ENCODE results near the gene CCDC150.
A peak's percentile ranks its signal among the peaks of the same experiment; 100 is the strongest.
"Not testable (repeated sequence)": the region's sequence is repeated elsewhere in the genome, so short reads cannot be mapped to it uniquely, and the experiment has no call there.

Gene CCDC150

GRCh38 chr2:196638765-196639164 is 750 bp upstream of the CCDC150 start:
- DNase-seq = no peak

GRCh38 chr2:196640031-196640548 is 575 bp downstream of the CCDC150 start:
- DNase-seq = no peak

- DNase-seq = no peak
These were observed 9.7 kb downstream of the CCDC150 start for GRCh38 chr2:196649202-196649601.

GRCh38 chr2:196651387-196652094 is 12.0 kb downstream of the CCDC150 start:
- no peak for DNase-seq

GRCh38 chr2:196652869-196653268 is 13.4 kb downstream of the CCDC150 start:
- no peak for DNase-seq

GRCh38 chr2:196653843-196654242 is 14.3 kb downstream of the CCDC150 start:
- DNase-seq = no peak

- DNase-seq = no peak
These were observed 16.2 kb downstream of the CCDC150 start for GRCh38 chr2:196655761-196656160.

- DNase-seq = no peak
These were observed 17.8 kb downstream of the CCDC150 start for GRCh38 chr2:196657333-196657732.

GRCh38 chr2:196659844-196660243 is 20.3 kb downstream of the CCDC150 start:
- DNase-seq = no peak

GRCh38 chr2:196660244-196660643 is 20.7 kb downstream of the CCDC150 start:
- DNase-seq = peak; percentile 81

- no peak for DNase-seq
These were observed 30.8 kb downstream of the CCDC150 start for GRCh38 chr2:196670342-196670741.

GRCh38 chr2:196675963-196676362 is 36.4 kb downstream of the CCDC150 start:
- no peak for DNase-seq

- peak; percentile 45 for DNase-seq
These were observed 37.9 kb downstream of the CCDC150 start for GRCh38 chr2:196677404-196677803.

GRCh38 chr2:196679368-196679767 is 39.9 kb downstream of the CCDC150 start:
- DNase-seq = no peak

- DNase-seq = no peak
These were observed 42.0 kb downstream of the CCDC150 start for GRCh38 chr2:196681510-196681909.

- DNase-seq = no peak
These were observed 46.3 kb downstream of the CCDC150 start for GRCh38 chr2:196685792-196686191.

- not testable (repeated sequence) for DNase-seq
These were observed 47.2 kb downstream of the CCDC150 start for GRCh38 chr2:196686737-196687136.

GRCh38 chr2:196696423-196697079 is 57.0 kb downstream of the CCDC150 start:
- peak; percentile 56 for DNase-seq

- DNase-seq = no peak
These were observed 58.3 kb downstream of the CCDC150 start for GRCh38 chr2:196697825-196698224.

GRCh38 chr2:196702641-196703040 is 63.1 kb downstream of the CCDC150 start:
- no peak for DNase-seq

GRCh38 chr2:196703695-196704094 is 64.2 kb downstream of the CCDC150 start:
- peak; percentile 18 for DNase-seq

GRCh38 chr2:196710056-196710455 is 70.5 kb downstream of the CCDC150 start:
- DNase-seq = not testable (repeated sequence)

- DNase-seq = no peak
These were observed 72.1 kb downstream of the CCDC150 start for GRCh38 chr2:196711625-196712024.

- no peak for DNase-seq
These were observed 73.4 kb downstream of the CCDC150 start for GRCh38 chr2:196712867-196713266.
